HCT116 (cell line): ENCODE measurements around the gene GRIK2. TPM values are rescaled to one million over a fixed set of nuclear protein-coding genes. Genes with fewer than 3 reads are reported as not detected.

Experiments used
- ATAC-seq: fragments of 200-7000 bp; cut with Tn5 transposase; 2 replicates; pipeline ENCODE4 v1.9.1; 2020; ENCODE audit warnings: mild to moderate bottlenecking, moderate library complexity
- BruUV-seq: library from RNA; stranded (reverse); fragments of 400-500 nt; replicated peaks from 2 replicates; lab custom pipeline; 2021; lab: Mats Ljungman, UMichigan
- CTCF ChIA-PET: fragments of 300-600 bp; sonication (Branson Sonifier 250); formaldehyde crosslinking; loops from one replicate; lab custom pipeline; 2021; ENCODE audit warnings: antibody characterized with exemption; lab: Charles Lee
- POLR2A ChIA-PET: fragments of 300-600, 350-600 bp; sonication (Branson Sonifier 250); formaldehyde crosslinking; loops from one replicate; lab custom pipeline; 2021; ENCODE audit warnings: antibody characterized with exemption; lab: Charles Lee
- RAD21 ChIA-PET, 2 experiments: fragments of 300-600 bp; sonication (Branson Sonifier 250); formaldehyde crosslinking; loops; one replicate each; lab custom pipeline; 2023; ENCODE audit warnings: low total read pairs in 2 of 2; ENCODE audit not compliant: uncharacterized antibody in 2 of 2, unreplicated experiment in 2 of 2, low non-redundant PET in 1 of 2; lab: Charles Lee
- DNase-seq: peaks from one replicate; pipeline ENCODE4 v3.0.0-alpha.2; 2010; ENCODE audit warnings: low read depth, low spot score
- H2AFZ ChIP-seq: fragments of 200-600 bp; shearing (Covaris generic), sonication (generic); 2 replicates; pipeline ENCODE4 v1.6.1; 2017; ENCODE audit warnings: low read depth, mixed run types, mixed read lengths, antibody characterized with exemption, low read length; ENCODE audit not compliant: poor library complexity, severe bottlenecking
- H3K27ac ChIP-seq: 2 replicates; pipeline ENCODE4 v1.5.1; 2012; ENCODE audit warnings: low read depth, low read length
- H3K27me3 ChIP-seq: fragments of 200-600 bp; sonication (generic); 2 replicates; pipeline ENCODE4 v1.6.1; 2016; ENCODE audit warnings: mixed run types, low read length, mixed read lengths; ENCODE audit not compliant: insufficient read depth
- H3K36me3 ChIP-seq, 2 experiments: fragments of 200-500 bp in 1 of 2; fragments of 200-600 bp in 1 of 2; sonication (Bioruptor generic) in 1 of 2; sonication (generic) in 1 of 2; 2 replicates each; pipeline versions ENCODE4 v1.5.1 to v1.6.1; 2014 to 2016; ENCODE audit warnings: low read length in 2 of 2, inconsistent platforms in 1 of 2, mixed read lengths in 1 of 2, mixed run types in 1 of 2; ENCODE audit not compliant: insufficient read depth in 2 of 2, control insufficient read depth in 1 of 2
- H3K4me1 ChIP-seq, 2 experiments: fragments of 200-600 bp in 1 of 2; sonication (generic) in 1 of 2; 2 replicates each; pipeline versions ENCODE4 v1.5.1 to v1.6.1; 2012 to 2017; ENCODE audit warnings: low read length in 2 of 2, inconsistent platforms in 1 of 2, mild to moderate bottlenecking in 1 of 2, mixed read lengths in 1 of 2, mixed run types in 1 of 2, moderate library complexity in 1 of 2; ENCODE audit not compliant: insufficient read depth in 2 of 2, control insufficient read depth in 1 of 2
- H3K4me2 ChIP-seq: fragments of 200-600 bp; sonication (generic); 2 replicates; pipeline ENCODE4 v1.6.1; 2017; ENCODE audit warnings: mixed run types, low read length, mixed read lengths
- H3K4me3 ChIP-seq, 2 experiments: fragments of 200-600 bp in 1 of 2; sonication (generic) in 1 of 2; replicated peaks in 1 of 2; 2 replicates each; pipeline ENCODE4 v1.5.1; 2011 to 2016; ENCODE audit warnings: low read length in 2 of 2, control low read depth in 1 of 2, low read depth in 1 of 2, mild to moderate bottlenecking in 1 of 2, mixed read lengths in 1 of 2, mixed run types in 1 of 2
- H3K79me2 ChIP-seq: fragments of 200-600 bp; sonication (generic); 2 replicates; pipeline ENCODE4 v1.6.1; 2017; ENCODE audit warnings: mild to moderate bottlenecking, mixed run types, low read length, moderate library complexity, mixed read lengths; ENCODE audit not compliant: insufficient read depth
- H3K9ac ChIP-seq: fragments of 200-600 bp; sonication (generic); 2 replicates; pipeline ENCODE4 v1.6.1; 2016; ENCODE audit warnings: low read length, mixed read lengths
- H3K9me2 ChIP-seq: fragments of 200-600 bp; sonication (generic), shearing (Covaris generic); 2 replicates; pipeline ENCODE4 v1.6.1; 2017; ENCODE audit warnings: mixed run types, mild to moderate bottlenecking, moderate library complexity; ENCODE audit not compliant: insufficient read depth
- H3K9me3 ChIP-seq, 2 experiments: fragments of 200-500 bp in 1 of 2; fragments of 200-600 bp in 1 of 2; sonication (Bioruptor generic) in 1 of 2; sonication (generic) in 1 of 2; 2 replicates each; pipeline ENCODE4 v1.6.1; 2014 to 2017; ENCODE audit warnings: low read length in 2 of 2, mixed read lengths in 2 of 2, inconsistent platforms in 1 of 2, low read depth in 1 of 2, mild to moderate bottlenecking in 1 of 2, mixed run types in 1 of 2, moderate library complexity in 1 of 2; ENCODE audit not compliant: control insufficient read depth in 1 of 2, insufficient read depth in 1 of 2
- H4K20me1 ChIP-seq: fragments of 200-600 bp; sonication (generic), shearing (Covaris generic); 2 replicates; pipeline ENCODE4 v1.6.1; 2017; ENCODE audit warnings: mixed run types, mild to moderate bottlenecking, moderate library complexity; ENCODE audit not compliant: insufficient read depth
- CBX3 ChIP-seq: IDR thresholded peaks from 2 replicates; pipeline ENCODE4 v1.6.1; 2012; ENCODE audit warnings: low read depth
- CTCF ChIP-seq, 3 experiments: fragments of 200-600 bp in 1 of 3; sonication (generic) in 1 of 3; IDR thresholded peaks in 2 of 3; conservative IDR thresholded peaks in 1 of 3; 2 replicates each; pipeline ENCODE4 v1.5.1; 2012 to 2017; ENCODE audit warnings: low read depth in 2 of 3, low read length in 2 of 3, antibody characterized with exemption in 1 of 3, borderline replicate concordance in 1 of 3, control low read depth in 1 of 3, mild to moderate bottlenecking in 1 of 3, mixed read lengths in 1 of 3, mixed run types in 1 of 3, moderate library complexity in 1 of 3; ENCODE audit not compliant: insufficient read depth in 1 of 3
- ELF1 ChIP-seq: IDR thresholded peaks from 2 replicates; pipeline ENCODE4 v1.6.1; 2012; ENCODE audit warnings: low read depth, borderline replicate concordance
- EZH2 ChIP-seq: fragments of 200-600 bp; sonication (generic); IDR thresholded peaks from 2 replicates; pipeline ENCODE4 v1.6.1; 2017; ENCODE audit warnings: antibody characterized with exemption, mixed run types
- EZH2phosphoT487 ChIP-seq: fragments of 200-600 bp; IDR thresholded peaks from 2 replicates; pipeline ENCODE4 v1.6.1; 2018; ENCODE audit warnings: antibody characterized with exemption, borderline replicate concordance
- FOSL1 ChIP-seq: IDR thresholded peaks from 2 replicates; pipeline ENCODE4 v1.6.1; 2012; ENCODE audit warnings: low read depth
- POLR2A ChIP-seq: IDR thresholded peaks from 2 replicates; pipeline ENCODE4 v1.7.0; 2011; ENCODE audit warnings: borderline replicate concordance; ENCODE audit not compliant: insufficient read depth, insufficient read length; ENCODE audit errors: extremely low read depth
- POLR2AphosphoS5 ChIP-seq: IDR thresholded peaks from 2 replicates; pipeline ENCODE4 v1.6.1; 2011; ENCODE audit warnings: mild to moderate bottlenecking, low read depth, low read length, moderate library complexity
- RAD21 ChIP-seq: IDR thresholded peaks from 2 replicates; pipeline ENCODE4 v1.6.1; 2012; ENCODE audit warnings: low read depth, mild to moderate bottlenecking
- SIN3A ChIP-seq: IDR thresholded peaks from 2 replicates; pipeline ENCODE4 v1.6.1; 2012; ENCODE audit warnings: low read depth
- SP1 ChIP-seq: IDR thresholded peaks from 2 replicates; pipeline ENCODE4 v1.6.1; 2012; ENCODE audit warnings: low read depth
- TCF7L2 ChIP-seq: IDR thresholded peaks from 2 replicates; pipeline ENCODE4 v1.7.0; 2011; ENCODE audit warnings: borderline replicate concordance, inconsistent platforms; ENCODE audit not compliant: insufficient read depth, insufficient read length; ENCODE audit errors: extremely low read depth
- YY1 ChIP-seq: IDR thresholded peaks from 2 replicates; pipeline ENCODE4 v1.6.1; 2011; ENCODE audit warnings: low read length, low read depth, moderate library complexity, mild to moderate bottlenecking; ENCODE audit not compliant: insufficient replicate concordance; ENCODE audit errors: extremely low read depth
- ZFX ChIP-seq: fragments of 450-650 bp; IDR thresholded peaks from 2 replicates; pipeline ENCODE4 v1.6.1; 2017
- ZNF274 ChIP-seq: fragments of 200-500 bp; sonication (Bioruptor generic); IDR thresholded peaks from 2 replicates; pipeline ENCODE4 v1.6.1; 2014; ENCODE audit warnings: mild to moderate bottlenecking, low read depth, low read length, inconsistent platforms
- intact Hi-C: fragments of 100-400 bp; cut with micrococcal nuclease; formaldehyde crosslinking; loops from 2 replicates; pipeline ENCODE4 v1.10.0; 2022
- total RNA-seq: library from RNA; stranded (reverse); gene quantifications from one replicate; pipeline ENCODE4 v1.2.1, GENCODE V29; 2021; ENCODE audit not compliant: unreplicated experiment
- TF ChIP-seq, protein P1 (sequence below): IDR thresholded peaks from 2 replicates; pipeline ENCODE4 v1.6.1; 2012
- TF ChIP-seq, protein P2 (sequence below): IDR thresholded peaks from 2 replicates; pipeline ENCODE4 v1.6.1; 2012
- TF ChIP-seq, protein P3 (sequence below): IDR thresholded peaks from 2 replicates; pipeline ENCODE4 v1.6.1; 2012; ENCODE audit warnings: low read depth

Gene GRIK2
- total RNA-seq, 1 experiment from 2014 or later, result 0.64 TPM

DNA sequence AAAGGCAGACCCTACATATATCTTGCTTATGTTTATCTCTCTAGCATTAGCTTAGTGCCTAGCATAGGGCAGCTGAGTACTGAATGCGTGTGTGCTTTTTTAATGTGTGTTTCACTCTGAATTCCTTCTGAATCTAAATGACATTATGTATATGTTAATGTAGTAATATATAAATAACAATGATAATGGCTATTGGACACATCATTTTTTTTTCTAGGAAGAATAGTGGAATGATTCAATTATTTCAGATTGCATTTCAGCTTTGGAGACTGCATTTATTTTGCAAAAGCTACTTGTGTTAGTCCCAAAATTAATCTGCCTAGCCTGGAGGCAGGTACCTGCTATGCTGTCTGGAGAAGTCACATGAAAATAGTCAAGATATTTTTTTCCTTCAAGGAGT, 371.8 kb downstream of the GRIK2 start:
- Histone ChIP-seq H3K27me3 (no peaks in the 10 kb centered on the region), H3K36me3 (no peaks in the 10 kb centered on the region), H3K4me2 (no peak overlapping the region), H3K9me2 (0 out of 2 replicates have a peak, but pooled peaks cover 3% of the 10 kb centered on the region), H3K27ac (no peak overlapping the region), H4K20me1 (no peaks in the 10 kb centered on the region), H3K4me1 (no peaks in the 10 kb centered on the region), H3K79me2 (no peaks in the 10 kb centered on the region), H3K9me3 (no peaks in the 10 kb centered on the region), H2AFZ (no peak overlapping the region), H3K4me3 (no peak overlapping the region)
- POLR2A ChIA-PET, result no interaction called here
- RAD21 ChIA-PET, result no interaction called here
- DNase-seq, result no peak
- CTCF ChIA-PET, result no interaction called here
- intact Hi-C loops, result no loop called here
- no peak for ATAC-seq
- TF ChIP-seq EZH2phosphoT487, result no peak
- no peak for TF ChIP-seq FOSL1
- TF ChIP-seq, protein P1, sequence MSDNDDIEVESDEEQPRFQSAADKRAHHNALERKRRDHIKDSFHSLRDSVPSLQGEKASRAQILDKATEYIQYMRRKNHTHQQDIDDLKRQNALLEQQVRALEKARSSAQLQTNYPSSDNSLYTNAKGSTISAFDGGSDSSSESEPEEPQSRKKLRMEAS, result no peak
- no peak for TF ChIP-seq EZH2
- TF ChIP-seq ELF1, result no peak
- no peak for TF ChIP-seq SP1
- no peak for TF ChIP-seq CTCF (IDR thresholded peaks at IDR 0.05 in 2 of 3, conservative IDR thresholded peaks at IDR 0.05 in 1 of 3; ENCODE audit: borderline replicate concordance in 1 of 3, insufficient read depth in 1 of 3, low read depth in 2 of 3, low read length in 2 of 3)
- TF ChIP-seq TCF7L2, result no peak
- TF ChIP-seq POLR2AphosphoS5, result no peak
- TF ChIP-seq CBX3, result no peak
- no peak for TF ChIP-seq RAD21
- TF ChIP-seq, protein P2, sequence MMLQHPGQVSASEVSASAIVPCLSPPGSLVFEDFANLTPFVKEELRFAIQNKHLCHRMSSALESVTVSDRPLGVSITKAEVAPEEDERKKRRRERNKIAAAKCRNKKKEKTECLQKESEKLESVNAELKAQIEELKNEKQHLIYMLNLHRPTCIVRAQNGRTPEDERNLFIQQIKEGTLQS, result no peak
- no peak for TF ChIP-seq ZFX
- TF ChIP-seq POLR2A, result no peak
- no peak for TF ChIP-seq ZNF274
- TF ChIP-seq, protein P3, sequence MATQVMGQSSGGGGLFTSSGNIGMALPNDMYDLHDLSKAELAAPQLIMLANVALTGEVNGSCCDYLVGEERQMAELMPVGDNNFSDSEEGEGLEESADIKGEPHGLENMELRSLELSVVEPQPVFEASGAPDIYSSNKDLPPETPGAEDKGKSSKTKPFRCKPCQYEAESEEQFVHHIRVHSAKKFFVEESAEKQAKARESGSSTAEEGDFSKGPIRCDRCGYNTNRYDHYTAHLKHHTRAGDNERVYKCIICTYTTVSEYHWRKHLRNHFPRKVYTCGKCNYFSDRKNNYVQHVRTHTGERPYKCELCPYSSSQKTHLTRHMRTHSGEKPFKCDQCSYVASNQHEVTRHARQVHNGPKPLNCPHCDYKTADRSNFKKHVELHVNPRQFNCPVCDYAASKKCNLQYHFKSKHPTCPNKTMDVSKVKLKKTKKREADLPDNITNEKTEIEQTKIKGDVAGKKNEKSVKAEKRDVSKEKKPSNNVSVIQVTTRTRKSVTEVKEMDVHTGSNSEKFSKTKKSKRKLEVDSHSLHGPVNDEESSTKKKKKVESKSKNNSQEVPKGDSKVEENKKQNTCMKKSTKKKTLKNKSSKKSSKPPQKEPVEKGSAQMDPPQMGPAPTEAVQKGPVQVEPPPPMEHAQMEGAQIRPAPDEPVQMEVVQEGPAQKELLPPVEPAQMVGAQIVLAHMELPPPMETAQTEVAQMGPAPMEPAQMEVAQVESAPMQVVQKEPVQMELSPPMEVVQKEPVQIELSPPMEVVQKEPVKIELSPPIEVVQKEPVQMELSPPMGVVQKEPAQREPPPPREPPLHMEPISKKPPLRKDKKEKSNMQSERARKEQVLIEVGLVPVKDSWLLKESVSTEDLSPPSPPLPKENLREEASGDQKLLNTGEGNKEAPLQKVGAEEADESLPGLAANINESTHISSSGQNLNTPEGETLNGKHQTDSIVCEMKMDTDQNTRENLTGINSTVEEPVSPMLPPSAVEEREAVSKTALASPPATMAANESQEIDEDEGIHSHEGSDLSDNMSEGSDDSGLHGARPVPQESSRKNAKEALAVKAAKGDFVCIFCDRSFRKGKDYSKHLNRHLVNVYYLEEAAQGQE, result no peak
- TF ChIP-seq SIN3A, result no peak
- no peak for TF ChIP-seq YY1
- TF ChIP-seq, all 23 proteins: peak for 0
- no peak overlapping the region for H3K9ac ChIP-seq
- no TSS peak for BruUV-seq
